ENCODE measurements around the gene CCDC88C.

GRCh38 chr14:91395466-91395865 lies 22.2 kb downstream of the CCDC88C start:
- TF ChIP-seq CTCF (IDR thresholded peaks at IDR 0.05), result no peak
- no peak for TF ChIP-seq EZH2 (IDR thresholded peaks at IDR 0.05)
